ENCODE measurements around the gene TNNT3. TPM values are rescaled to one million over a fixed set of nuclear protein-coding genes. Genes with fewer than 3 reads are reported as not detected.

The TNNT3 gene
- total and polyA plus RNA-seq, 2 of the 4 experiments (the other 2 are of a cell fraction), result not detected

DNA sequence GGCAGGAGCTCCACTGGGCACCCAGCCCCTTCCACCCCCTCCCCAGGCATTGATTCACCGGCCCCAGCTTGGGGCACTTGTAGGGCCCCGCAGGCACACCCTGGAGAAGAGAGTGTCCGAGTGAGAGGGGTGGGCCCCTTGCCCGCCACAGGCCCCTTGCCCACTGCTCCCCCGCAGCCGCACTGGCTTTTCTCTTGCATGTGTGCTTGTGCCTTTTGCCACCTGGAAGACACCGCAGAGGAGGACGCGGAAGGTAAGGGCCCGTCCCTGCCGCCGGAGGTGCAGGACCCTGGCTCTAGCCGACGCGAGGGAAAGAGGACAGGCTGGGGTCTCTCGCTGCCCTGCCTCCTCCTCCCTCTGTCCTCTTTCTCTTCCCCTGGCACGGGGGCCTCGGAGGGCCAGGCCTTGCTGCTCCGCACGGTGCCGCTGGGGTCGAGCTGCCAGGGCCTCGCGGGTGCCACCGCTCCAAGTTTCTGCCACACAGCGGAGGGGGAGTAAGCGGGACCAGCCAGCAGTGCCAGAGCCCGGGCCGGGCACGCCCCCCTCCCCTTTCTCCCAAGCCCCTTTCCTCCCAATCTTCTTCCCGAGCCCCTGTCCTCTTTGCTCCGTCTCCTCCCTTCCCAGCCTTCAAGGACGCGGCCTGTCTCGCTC, 9.5 kb downstream of the TNNT3 start:
- POLR2A ChIA-PET (ENCODE audit: unreplicated experiment), result no interaction called here
- dilution Hi-C loops (cut with HindIII; ENCODE audit: low sequenced_read_pairs, unreplicated experiment) (no loop called here), in situ Hi-C loops (cut with MboI; ENCODE audit: low sequenced_read_pairs) (no loop called here), intact Hi-C loops (cut with micrococcal nuclease) (no loop called here)
- TF ChIP-seq MXI1 (IDR thresholded peaks at IDR 0.05; ENCODE audit: borderline replicate concordance, low read depth, low read length) (no peak), RAD21 (IDR thresholded peaks at IDR 0.05; ENCODE audit: low read length) (no peak), NFE2L2 (IDR thresholded peaks at IDR 0.05; ENCODE audit: low read depth, low read length) (no peak), CEBPB (IDR thresholded peaks at IDR 0.05; ENCODE audit: low read depth, low read length) (no peak), RFX5 (IDR thresholded peaks at IDR 0.05; ENCODE audit: low read depth, low read length) (no peak), CHD1 (IDR thresholded peaks at IDR 0.05; ENCODE audit: low read depth, low read length) (no peak), SMC3 (IDR thresholded peaks at IDR 0.05; ENCODE audit: low read depth, low read length) (no peak), BHLHE40 (IDR thresholded peaks at IDR 0.05; ENCODE audit: low read depth, low read length) (no peak), MAFK (IDR thresholded peaks at IDR 0.05; ENCODE audit: low read depth, low read length) (no peak), MAZ (IDR thresholded peaks at IDR 0.05; ENCODE audit: borderline replicate concordance, low read depth, low read length) (no peak)
- TF ChIP-seq, protein P1, sequence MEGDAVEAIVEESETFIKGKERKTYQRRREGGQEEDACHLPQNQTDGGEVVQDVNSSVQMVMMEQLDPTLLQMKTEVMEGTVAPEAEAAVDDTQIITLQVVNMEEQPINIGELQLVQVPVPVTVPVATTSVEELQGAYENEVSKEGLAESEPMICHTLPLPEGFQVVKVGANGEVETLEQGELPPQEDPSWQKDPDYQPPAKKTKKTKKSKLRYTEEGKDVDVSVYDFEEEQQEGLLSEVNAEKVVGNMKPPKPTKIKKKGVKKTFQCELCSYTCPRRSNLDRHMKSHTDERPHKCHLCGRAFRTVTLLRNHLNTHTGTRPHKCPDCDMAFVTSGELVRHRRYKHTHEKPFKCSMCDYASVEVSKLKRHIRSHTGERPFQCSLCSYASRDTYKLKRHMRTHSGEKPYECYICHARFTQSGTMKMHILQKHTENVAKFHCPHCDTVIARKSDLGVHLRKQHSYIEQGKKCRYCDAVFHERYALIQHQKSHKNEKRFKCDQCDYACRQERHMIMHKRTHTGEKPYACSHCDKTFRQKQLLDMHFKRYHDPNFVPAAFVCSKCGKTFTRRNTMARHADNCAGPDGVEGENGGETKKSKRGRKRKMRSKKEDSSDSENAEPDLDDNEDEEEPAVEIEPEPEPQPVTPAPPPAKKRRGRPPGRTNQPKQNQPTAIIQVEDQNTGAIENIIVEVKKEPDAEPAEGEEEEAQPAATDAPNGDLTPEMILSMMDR (conservative IDR thresholded peaks at IDR 0.05; ENCODE audit: low read depth, low read length), result no peak
- TF ChIP-seq, protein P2, sequence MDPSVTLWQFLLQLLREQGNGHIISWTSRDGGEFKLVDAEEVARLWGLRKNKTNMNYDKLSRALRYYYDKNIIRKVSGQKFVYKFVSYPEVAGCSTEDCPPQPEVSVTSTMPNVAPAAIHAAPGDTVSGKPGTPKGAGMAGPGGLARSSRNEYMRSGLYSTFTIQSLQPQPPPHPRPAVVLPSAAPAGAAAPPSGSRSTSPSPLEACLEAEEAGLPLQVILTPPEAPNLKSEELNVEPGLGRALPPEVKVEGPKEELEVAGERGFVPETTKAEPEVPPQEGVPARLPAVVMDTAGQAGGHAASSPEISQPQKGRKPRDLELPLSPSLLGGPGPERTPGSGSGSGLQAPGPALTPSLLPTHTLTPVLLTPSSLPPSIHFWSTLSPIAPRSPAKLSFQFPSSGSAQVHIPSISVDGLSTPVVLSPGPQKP (IDR thresholded peaks at IDR 0.05; ENCODE audit: borderline replicate concordance, low read depth, low read length), result no peak
- Histone ChIP-seq H3K56ac (ENCODE audit: extremely low read depth, insufficient read depth, low read length) (no peak overlapping the region), H2BK120ac (ENCODE audit: low read depth, low read length) (no peak overlapping the region), H3K9ac (ENCODE audit: low read depth, low read length) (no peak overlapping the region), H3K23ac (ENCODE audit: low read depth, low read length) (no peak overlapping the region), H3K9me3 (ENCODE audit: control insufficient read depth, insufficient read depth, low read length) (no peaks in the 10 kb centered on the region), H4K20me1 (ENCODE audit: insufficient read depth, low read length) (no peaks in the 10 kb centered on the region), H3K36me3 (ENCODE audit: control insufficient read depth, insufficient read depth, low read length) (no peaks in the 10 kb centered on the region), H3K4me1 (ENCODE audit: control insufficient read depth, insufficient read depth, low read length) (no peaks in the 10 kb centered on the region), H2BK15ac (ENCODE audit: low read depth, low read length) (no peak overlapping the region), H2BK5ac (ENCODE audit: low read depth, low read length, poor library complexity, severe bottlenecking) (no peak overlapping the region), H3K4me2 (ENCODE audit: low read depth, low read length) (no peak overlapping the region), H2AK5ac (ENCODE audit: low read depth, low read length) (no peak overlapping the region), H3K9me1 (ENCODE audit: insufficient read depth, low read length) (no peaks in the 10 kb centered on the region), H4K8ac (ENCODE audit: low read depth in 2 of 2, low read length in 2 of 2) (no peak overlapping the region), H2AFZ (replicated peaks; ENCODE audit: low read length, poor library complexity) (no peak overlapping the region), H4K91ac (ENCODE audit: insufficient read depth, low read depth, low read length) (no peak overlapping the region), H2AK9ac (replicated peaks; ENCODE audit: low read depth, low read length, poor library complexity) (no peak overlapping the region), H3K14ac (replicated peaks; ENCODE audit: low read depth, low read length) (no peak overlapping the region), H3K4me3 (ENCODE audit: insufficient read depth, low read depth, low read length) (no peak overlapping the region), H3K27me3 (ENCODE audit: control insufficient read depth, insufficient read depth, low read length) (peaks cover 11% of the 10 kb centered on the region; the same call in 1 of the 2 replicates), H3K4ac (ENCODE audit: low read depth, low read length) (no peak overlapping the region), H3K18ac (ENCODE audit: low read depth, low read length) (no peak overlapping the region), H3K79me1 (ENCODE audit: low read depth in 1 of 2, low read length in 2 of 2) (no peaks in the 10 kb centered on the region), H2BK20ac (ENCODE audit: low read depth, low read length) (no peak overlapping the region), H3K27ac (ENCODE audit: insufficient read depth, low read length) (no peak overlapping the region), H4K5ac (ENCODE audit: low read depth, low read length) (no peak overlapping the region)
- no peak for ATAC-seq (ENCODE audit: low read depth)
- BruUV-seq (replicated peaks), result no TSS peak
- WGBS, 2 experiments (ENCODE audit: extremely low coverage in 2 of 2, insufficient read length in 1 of 2), result 76% methylated on average over 18 of the region's 35 CpGs; no CpG with 5 or more reads in 1 of the 2 experiments
- CTCF ChIA-PET, result no interaction called here
- DNase-seq, result no peak

All from IMR-90 (cell line).